Neural progenitor cell (in vitro differentiated cells): ENCODE data around the gene BTBD16. TPM values are rescaled to one million over a fixed set of nuclear protein-coding genes. Genes with fewer than 3 reads are reported as not detected.

Source experiments
- DNase-seq: peaks from one replicate; pipeline ENCODE4 v3.0.0-alpha.2; 2016; ENCODE audit warnings: low spot score
- H2AFZ ChIP-seq: fragments of 200-600 bp; sonication (generic); replicated peaks from 2 replicates; pipeline ENCODE4 v1.6.1; 2016; ENCODE audit warnings: antibody characterized with exemption
- H3F3A ChIP-seq: fragments of 200-600 bp; sonication (generic); 2 replicates; pipeline ENCODE4 v1.6.1; 2016; ENCODE audit warnings: antibody characterized with exemption, low read depth
- H3K27ac ChIP-seq: fragments of 200-600 bp; sonication (generic); 2 replicates; pipeline ENCODE4 v1.5.1; 2016; ENCODE audit warnings: mild to moderate bottlenecking
- H3K27me3 ChIP-seq: fragments of 200-600 bp; sonication (generic); 2 replicates; pipeline ENCODE4 v1.6.1; 2016; ENCODE audit warnings: mild to moderate bottlenecking, moderate library complexity
- H3K36me3 ChIP-seq: fragments of 200-600 bp; sonication (generic); 2 replicates; pipeline ENCODE4 v1.5.1; 2016
- H3K4me1 ChIP-seq: fragments of 200-600 bp; sonication (generic); 2 replicates; pipeline ENCODE4 v1.6.1; 2016; ENCODE audit warnings: mixed run types
- H3K4me2 ChIP-seq: fragments of 200-600 bp; sonication (generic); 2 replicates; pipeline ENCODE4 v1.6.1; 2016
- H3K4me3 ChIP-seq: fragments of 200-600 bp; sonication (generic); 2 replicates; pipeline ENCODE4 v1.5.1; 2016
- H3K79me2 ChIP-seq: fragments of 200-600 bp; sonication (generic); 2 replicates; pipeline ENCODE4 v1.6.1; 2016; ENCODE audit warnings: low read depth
- H3K9ac ChIP-seq: fragments of 200-600 bp; sonication (generic); 2 replicates; pipeline ENCODE4 v1.6.1; 2016
- H3K9me3 ChIP-seq: fragments of 200-600 bp; sonication (generic); 2 replicates; pipeline ENCODE4 v1.5.1; 2016; ENCODE audit warnings: low read depth
- H4K20me1 ChIP-seq: fragments of 200-600 bp; sonication (generic); 2 replicates; pipeline ENCODE4 v1.6.1; 2016; ENCODE audit warnings: low read depth
- H3K27ac Mint-ChIP-seq: 3 replicates; pipeline ENCODE4 v1.8.0; 2021; ENCODE audit warnings: mixed read lengths
- H3K27me3 Mint-ChIP-seq: 2 replicates; pipeline ENCODE4 v1.8.0; 2022; ENCODE audit warnings: low read depth, mild to moderate bottlenecking, inconsistent platforms, moderate library complexity, mixed read lengths; ENCODE audit not compliant: insufficient read depth
- H3K36me3 Mint-ChIP-seq: 3 replicates; pipeline ENCODE4 v1.8.0; 2021; ENCODE audit warnings: mixed read lengths
- H3K4me1 Mint-ChIP-seq: 3 replicates; pipeline ENCODE4 v1.8.0; 2021; ENCODE audit warnings: mixed read lengths
- H3K4me3 Mint-ChIP-seq: 3 replicates; pipeline ENCODE4 v1.8.0; 2021; ENCODE audit warnings: mild to moderate bottlenecking, moderate library complexity, mixed read lengths
- H3K9me3 Mint-ChIP-seq: 3 replicates; pipeline ENCODE4 v1.8.0; 2020; ENCODE audit warnings: mixed read lengths
- EZH2 ChIP-seq: fragments of 200-600 bp; sonication (generic); IDR thresholded peaks from 2 replicates; pipeline ENCODE4 v1.6.1; 2017; ENCODE audit warnings: antibody characterized with exemption, mild to moderate bottlenecking, moderate library complexity
- EZH2phosphoT487 ChIP-seq: fragments of 200-600 bp; sonication (generic); IDR thresholded peaks from 2 replicates; pipeline ENCODE4 v1.6.1; 2017; ENCODE audit warnings: antibody characterized with exemption
- total RNA-seq: library from RNA; depleted of rRNA; stranded (reverse); fragments of >200 nt; gene quantifications from 2 replicates; pipeline ENCODE4 v1.2.3, GENCODE V29; 2015; ENCODE audit warnings: low replicate concordance
- TF ChIP-seq, protein P1 (sequence below): fragments of 200-600 bp; sonication (generic); IDR thresholded peaks from 2 replicates; pipeline ENCODE4 v1.5.1; 2017; ENCODE audit warnings: antibody characterized with exemption, mild to moderate bottlenecking

The BTBD16 gene
- total RNA-seq, 1 donor from 2014 or later: not detected

DNA sequence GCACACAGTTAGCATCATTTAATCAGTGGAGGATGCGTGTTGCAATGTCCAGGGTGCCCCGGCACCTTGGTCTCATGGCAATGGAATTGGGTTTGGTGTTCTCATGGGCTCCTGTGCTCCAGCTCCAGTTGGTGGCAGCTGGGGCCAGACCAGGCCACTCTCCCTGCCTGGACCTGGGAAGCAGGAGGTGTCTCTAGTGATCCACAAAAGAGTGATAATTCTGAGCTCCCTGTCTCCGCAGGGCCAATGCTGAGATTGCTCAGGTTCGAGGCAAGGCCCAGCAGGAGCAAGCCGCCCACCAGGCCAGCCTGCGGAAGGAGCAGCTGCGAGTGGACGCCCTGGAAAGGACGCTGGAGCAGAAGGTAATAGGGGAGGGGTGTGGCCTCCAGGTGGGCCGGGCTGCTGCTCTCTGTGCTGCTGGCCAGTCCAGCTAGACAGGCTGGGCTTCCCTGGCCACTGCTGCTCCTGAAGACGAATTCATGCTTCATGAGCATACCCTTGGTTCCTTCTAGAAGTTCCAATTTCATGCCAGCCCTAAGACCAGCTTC is 21.7 kb upstream of the BTBD16 start:
- Mint-ChIP-seq H3K4me1 (peaks cover 8% of the 10 kb centered on the region), H3K9me3 (no peaks in the 10 kb centered on the region), H3K36me3 (peaks cover 33% of the 10 kb centered on the region), H3K4me3 (no peak overlapping the region), H3K27ac (peak overlapping the region; percentile 33), H3K27me3 (peaks cover 9% of the 10 kb centered on the region)
- Histone ChIP-seq H3K9me3 (no peaks in the 10 kb centered on the region), H3F3A (no peaks in the 10 kb centered on the region), H3K4me3 (no peak overlapping the region), H2AFZ (no peak overlapping the region), H3K27ac (no peak overlapping the region), H3K9ac (no peak overlapping the region), H3K4me2 (no peak overlapping the region), H3K36me3 (no peaks in the 10 kb centered on the region), H4K20me1 (no peaks in the 10 kb centered on the region), H3K79me2 (no peaks in the 10 kb centered on the region), H3K27me3 (no peaks in the 10 kb centered on the region), H3K4me1 (no peaks in the 10 kb centered on the region)
- TF ChIP-seq, protein P1, sequence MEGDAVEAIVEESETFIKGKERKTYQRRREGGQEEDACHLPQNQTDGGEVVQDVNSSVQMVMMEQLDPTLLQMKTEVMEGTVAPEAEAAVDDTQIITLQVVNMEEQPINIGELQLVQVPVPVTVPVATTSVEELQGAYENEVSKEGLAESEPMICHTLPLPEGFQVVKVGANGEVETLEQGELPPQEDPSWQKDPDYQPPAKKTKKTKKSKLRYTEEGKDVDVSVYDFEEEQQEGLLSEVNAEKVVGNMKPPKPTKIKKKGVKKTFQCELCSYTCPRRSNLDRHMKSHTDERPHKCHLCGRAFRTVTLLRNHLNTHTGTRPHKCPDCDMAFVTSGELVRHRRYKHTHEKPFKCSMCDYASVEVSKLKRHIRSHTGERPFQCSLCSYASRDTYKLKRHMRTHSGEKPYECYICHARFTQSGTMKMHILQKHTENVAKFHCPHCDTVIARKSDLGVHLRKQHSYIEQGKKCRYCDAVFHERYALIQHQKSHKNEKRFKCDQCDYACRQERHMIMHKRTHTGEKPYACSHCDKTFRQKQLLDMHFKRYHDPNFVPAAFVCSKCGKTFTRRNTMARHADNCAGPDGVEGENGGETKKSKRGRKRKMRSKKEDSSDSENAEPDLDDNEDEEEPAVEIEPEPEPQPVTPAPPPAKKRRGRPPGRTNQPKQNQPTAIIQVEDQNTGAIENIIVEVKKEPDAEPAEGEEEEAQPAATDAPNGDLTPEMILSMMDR: no peak
- DNase-seq: no peak

DNA sequence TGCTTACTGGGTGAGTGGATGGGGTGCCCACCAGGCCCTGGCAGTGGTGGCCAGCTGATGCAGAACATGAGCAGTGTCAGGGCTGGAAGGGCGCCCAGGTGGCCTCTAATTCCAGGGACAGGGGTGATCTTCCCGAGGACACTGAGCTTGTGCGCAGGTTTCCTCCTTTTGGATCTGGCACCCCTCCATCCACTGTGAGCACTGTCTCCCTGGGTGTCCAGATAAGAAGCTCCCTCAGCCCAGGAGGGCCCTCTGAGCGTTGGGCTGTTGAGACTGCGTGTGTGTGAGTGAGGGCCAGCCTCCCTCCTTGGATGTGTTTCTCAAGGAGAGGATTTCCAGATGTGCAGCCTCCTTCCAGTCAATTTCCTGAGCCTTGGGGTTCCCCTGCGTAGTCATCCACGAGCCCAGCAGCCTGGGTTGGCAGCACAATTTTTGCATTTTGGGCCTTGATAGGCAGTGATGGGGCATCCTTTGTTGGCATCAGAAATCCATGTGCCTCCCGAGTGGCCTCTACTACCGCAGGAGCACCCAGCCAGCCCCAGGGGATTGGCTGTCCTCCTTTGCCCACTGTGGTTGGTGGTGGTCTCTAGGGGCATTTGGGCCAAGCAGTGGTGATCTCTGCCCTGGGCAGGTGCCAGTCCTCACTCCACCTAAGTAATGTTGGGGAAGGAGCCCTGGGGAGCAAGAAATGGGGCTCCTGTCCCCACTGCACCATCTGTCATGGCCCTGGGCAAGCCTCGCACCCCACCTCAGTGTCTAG is 20.9 kb upstream of the BTBD16 start:
- H3K9ac ChIP-seq: no peak overlapping the region
- H3K4me2 ChIP-seq: no peak overlapping the region
- H4K20me1 ChIP-seq: no peaks in the 10 kb centered on the region
- H3F3A ChIP-seq: no peaks in the 10 kb centered on the region
- no peaks in the 10 kb centered on the region for H3K79me2 ChIP-seq
- no peaks in the 10 kb centered on the region for H3K4me1 ChIP-seq
- TF ChIP-seq, protein P1: no peak
- no peak for TF ChIP-seq EZH2
- no peak for TF ChIP-seq EZH2phosphoT487
- H3K9me3 ChIP-seq: no peaks in the 10 kb centered on the region
- Mint-ChIP-seq H3K27ac (no peak overlapping the region), H3K4me1 (peaks cover under 1% of the 10 kb centered on the region), H3K27me3 (peaks cover 9% of the 10 kb centered on the region), H3K9me3 (no peaks in the 10 kb centered on the region), H3K4me3 (no peak overlapping the region), H3K36me3 (peaks cover 27% of the 10 kb centered on the region)
- DNase-seq: no peak
- no peak overlapping the region for H3K4me3 ChIP-seq
- H3K36me3 ChIP-seq: no peaks in the 10 kb centered on the region
- no peaks in the 10 kb centered on the region for H3K27me3 ChIP-seq
- H2AFZ ChIP-seq: no peak overlapping the region
- H3K27ac ChIP-seq: no peak overlapping the region

DNA sequence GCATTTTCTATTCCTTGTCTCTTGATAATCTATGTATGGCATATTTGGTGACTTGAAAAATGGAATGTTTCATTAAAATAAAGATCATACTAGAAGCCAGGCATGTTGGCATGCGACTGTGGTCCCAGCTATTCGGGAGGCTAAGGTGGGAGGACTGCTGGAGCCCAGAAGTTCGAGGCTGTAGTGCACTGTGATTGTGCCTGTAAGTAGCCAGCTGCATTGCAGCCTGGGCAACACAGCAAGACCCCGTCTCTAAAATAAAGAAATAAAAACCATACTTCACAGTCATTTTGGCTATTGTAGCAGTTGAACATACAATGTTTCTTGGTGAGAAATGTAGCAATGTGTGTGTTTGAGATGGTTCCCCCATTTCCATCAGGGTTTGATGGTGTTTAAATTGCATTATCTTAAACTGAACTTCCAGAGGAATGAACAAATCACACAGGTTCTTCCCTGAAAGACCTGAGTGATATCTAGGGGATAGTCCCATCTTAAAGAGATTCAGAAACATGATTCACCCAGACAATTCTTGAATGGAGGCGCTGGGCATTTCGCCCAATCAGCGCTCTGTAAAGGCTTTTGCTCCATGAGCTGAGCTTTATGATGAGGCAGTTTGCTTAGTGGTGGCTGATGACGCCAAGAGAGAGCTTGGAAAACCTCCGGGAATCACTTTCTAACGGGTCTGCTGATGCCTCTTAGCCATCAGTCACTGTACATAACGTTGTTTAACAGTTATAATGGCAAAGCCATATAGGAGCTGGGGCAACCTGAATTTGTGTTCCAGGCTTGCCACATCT is 19.4 kb upstream of the BTBD16 start:
- H3K4me2 ChIP-seq: no peak overlapping the region
- H3K9ac ChIP-seq: no peak overlapping the region
- peaks cover 9% of the 10 kb centered on the region for H3K27me3 Mint-ChIP-seq
- H3K4me3 Mint-ChIP-seq: no peak overlapping the region
- TF ChIP-seq EZH2phosphoT487: no peak
- no peak for TF ChIP-seq EZH2
- TF ChIP-seq, protein P1: no peak
- no peaks in the 10 kb centered on the region for H3K79me2 ChIP-seq
- no peaks in the 10 kb centered on the region for H3K36me3 ChIP-seq
- peaks cover 3% of the 10 kb centered on the region for H3K4me1 Mint-ChIP-seq
- DNase-seq: no peak
- no peaks in the 10 kb centered on the region for H3F3A ChIP-seq
- no peaks in the 10 kb centered on the region for H3K9me3 ChIP-seq
- H3K27ac Mint-ChIP-seq: no peak overlapping the region
- no peaks in the 10 kb centered on the region for H4K20me1 ChIP-seq
- peaks cover 24% of the 10 kb centered on the region for H3K36me3 Mint-ChIP-seq
- no peak overlapping the region for H2AFZ ChIP-seq
- H3K4me3 ChIP-seq: no peak overlapping the region
- no peaks in the 10 kb centered on the region for H3K27me3 ChIP-seq
- H3K9me3 Mint-ChIP-seq: no peaks in the 10 kb centered on the region
- no peaks in the 10 kb centered on the region for H3K4me1 ChIP-seq
- H3K27ac ChIP-seq: no peak overlapping the region
